ENCODE results near the gene RBM38.

GRCh38 chr20:57425150-57426013, 34.2 kb downstream of the RBM38 start:
- TF ChIP-seq EZH2 (conservative IDR thresholded peaks at IDR 0.05; ENCODE audit: low read depth, low read length) (no peak), ZFP36L1 (CRISPR knock-in tag; IDR thresholded peaks at IDR 0.05) (no peak), MYNN (CRISPR knock-in tag; IDR thresholded peaks at IDR 0.05; ENCODE audit: low read depth) (no peak), TCF7 (IDR thresholded peaks at IDR 0.05; ENCODE audit: low read depth) (no peak), ZNF274 (CRISPR knock-in tag; IDR thresholded peaks at IDR 0.05) (no peak), SP1 (IDR thresholded peaks at IDR 0.05) (no peak), SP1 (CRISPR knock-in tag; IDR thresholded peaks at IDR 0.05) (no peak), JARID2 (CRISPR knock-in tag; IDR thresholded peaks at IDR 0.05; ENCODE audit: insufficient replicate concordance) (no peak), PHF5A (CRISPR knock-in tag; IDR thresholded peaks at IDR 0.05; ENCODE audit: low read depth, unreplicated experiment) (no peak), CBFB (CRISPR knock-in tag; IDR thresholded peaks at IDR 0.05) (no peak), CTCF (CRISPR knock-in tag; IDR thresholded peaks at IDR 0.05) (no peak), MXI1 (IDR thresholded peaks at IDR 0.05; ENCODE audit: borderline replicate concordance, low read depth, low read length) (no peak), HDAC2 (CRISPR knock-in tag; IDR thresholded peaks at IDR 0.05) (no peak), KLF16 (CRISPR knock-in tag; IDR thresholded peaks at IDR 0.05) (no peak), ELK4 (CRISPR knock-in tag; IDR thresholded peaks at IDR 0.05; ENCODE audit: borderline replicate concordance) (no peak)
